HepG2 (cell line): Measurements from ENCODE around the gene RASSF4. TPM values are rescaled to one million over a fixed set of nuclear protein-coding genes. Genes with fewer than 3 reads are reported as not detected.

ENCODE experiments used
- ARID5B ChIP-seq: IDR thresholded peaks from 2 replicates; pipeline ENCODE4 v1.4.0; 2020; ENCODE audit warnings: mild to moderate bottlenecking, missing genetic modification reagents
- BCL6 ChIP-seq: IDR thresholded peaks from 2 replicates; pipeline ENCODE4 v1.6.1; 2016; ENCODE audit warnings: missing genetic modification reagents, missing compliant biosample characterization
- CHD2 ChIP-seq: IDR thresholded peaks from 2 replicates; pipeline ENCODE4 v1.6.1; 2011; ENCODE audit warnings: low read depth, low read length, improper control_type of control experiment
- IRF2 ChIP-seq: IDR thresholded peaks from 2 replicates; pipeline ENCODE4 v1.6.1; 2018; ENCODE audit warnings: missing genetic modification reagents, missing compliant biosample characterization
- JARID2 ChIP-seq: sonication (generic); formaldehyde crosslinking; IDR thresholded peaks from 2 replicates; pipeline ENCODE4 v1.8.1; 2023; ENCODE audit warnings: missing genetic modification reagents, inconsistent platforms; ENCODE audit not compliant: insufficient replicate concordance
- MED1 ChIP-seq: sonication (generic); formaldehyde crosslinking; IDR thresholded peaks from 2 replicates; pipeline ENCODE4 v1.4.0; 2020; ENCODE audit warnings: missing genetic modification reagents
- MTA1 ChIP-seq: sonication (generic); formaldehyde crosslinking; IDR thresholded peaks from 2 replicates; pipeline ENCODE4 v1.4.0; 2020; ENCODE audit warnings: missing genetic modification reagents, mild to moderate bottlenecking, borderline replicate concordance
- SATB2 ChIP-seq: sonication (generic); formaldehyde crosslinking; IDR thresholded peaks from 2 replicates; pipeline ENCODE4 v1.5.0; 2020; ENCODE audit warnings: missing genetic modification reagents
- SMAD3 ChIP-seq: sonication (generic); formaldehyde crosslinking; IDR thresholded peaks from 2 replicates; pipeline ENCODE4 v1.4.0; 2020; ENCODE audit warnings: missing genetic modification reagents
- ZFAT ChIP-seq: sonication (generic); formaldehyde crosslinking; conservative IDR thresholded peaks from 2 replicates; pipeline ENCODE4 v1.8.1; 2023; ENCODE audit warnings: missing genetic modification reagents, inconsistent platforms
- ZFX ChIP-seq: sonication (generic); formaldehyde crosslinking; IDR thresholded peaks from 2 replicates; pipeline ENCODE4 v1.4.0; 2020; ENCODE audit warnings: mild to moderate bottlenecking, low read depth, missing genetic modification reagents, moderate library complexity
- ZNF205 ChIP-seq: IDR thresholded peaks from 2 replicates; pipeline ENCODE4 v1.6.1; 2018; ENCODE audit warnings: missing biosample characterization, missing genetic modification reagents
- ZNF235 ChIP-seq: sonication (generic); formaldehyde crosslinking; IDR thresholded peaks from 2 replicates; pipeline ENCODE4 v1.8.1; 2023; ENCODE audit warnings: mild to moderate bottlenecking, missing genetic modification reagents, borderline replicate concordance
- ZNF274 ChIP-seq: sonication (generic); formaldehyde crosslinking; IDR thresholded peaks from 2 replicates; pipeline ENCODE4 v1.5.1; 2020; ENCODE audit warnings: mild to moderate bottlenecking, missing genetic modification reagents
- ZNF280B ChIP-seq: sonication (generic); formaldehyde crosslinking; IDR thresholded peaks from 2 replicates; pipeline ENCODE4 v1.5.0; 2020; ENCODE audit warnings: missing genetic modification reagents, mild to moderate bottlenecking, borderline replicate concordance
- ZNF292 ChIP-seq: sonication (generic); formaldehyde crosslinking; IDR thresholded peaks from 2 replicates; pipeline ENCODE4 v1.8.1; 2022; ENCODE audit warnings: mild to moderate bottlenecking, low read depth, missing genetic modification reagents, borderline replicate concordance
- ZNF644 ChIP-seq: IDR thresholded peaks from 2 replicates; pipeline ENCODE4 v1.6.1; 2016; ENCODE audit warnings: low read depth
- ZNF687 ChIP-seq: sonication (generic); formaldehyde crosslinking; IDR thresholded peaks from 2 replicates; pipeline ENCODE4 v1.5.1; 2020; ENCODE audit warnings: mild to moderate bottlenecking, missing genetic modification reagents, moderate library complexity
- polyA plus RNA-seq, 8 experiments: library from polyadenylated mRNA; depleted of rRNA in 3 of 8; stranded (reverse) in 7 of 8; unstranded in 1 of 8; fragments of >200 nt; fragmentation: Illumina TruSeq in 4 of 8; extraction: Trizol in 4 of 8; gene quantifications; 2 replicates each; pipeline versions ENCODE4 v1.2.1 to v1.2.3, GENCODE V29; 2011 to 2016; ENCODE audit warnings: low read depth in 4 of 8, missing spikeins in 1 of 8, mixed read lengths in 1 of 8; ENCODE audit not compliant: insufficient read depth in 1 of 8
- total RNA-seq, 5 experiments: library from RNA; depleted of rRNA; stranded (reverse); fragments of >200 nt; fragmentation: Illumina TruSeq; extraction: Trizol; gene quantifications; 2 replicates each; pipeline ENCODE4 v1.2.3, GENCODE V29; 2016; ENCODE audit warnings: low read depth in 1 of 5

Gene RASSF4
- total and polyA plus RNA-seq, 2 of the 13 experiments (the other 11 are each of a cell fraction or from before 2014, with no cell fraction given), result 34.0 to 51.7 TPM

GRCh38 chr10:44963772-44964633 is 4.4 kb downstream of the RASSF4 start (continued):
- no peak for TF ChIP-seq JARID2 (CRISPR knock-in tag)
- TF ChIP-seq IRF2 (CRISPR knock-in tag), result peak; percentile 64
- peak; percentile 70 for TF ChIP-seq ZFX (CRISPR knock-in tag)
- TF ChIP-seq ZNF235, result no peak
- peak; percentile 58; the same call in 1 of the 2 replicates for TF ChIP-seq MTA1 (CRISPR knock-in tag)
- peak; percentile 93 for TF ChIP-seq ZNF292
- TF ChIP-seq ZNF205 (CRISPR knock-in tag), result peak; percentile 98
- TF ChIP-seq ZNF644 (CRISPR knock-in tag), result peak; percentile 60; the same call in 1 of the 2 replicates
- no peak for TF ChIP-seq ZFAT (CRISPR knock-in tag)
- peak; percentile 57; the same call in 1 of the 2 replicates for TF ChIP-seq MED1 (CRISPR knock-in tag)
- TF ChIP-seq SATB2 (CRISPR knock-in tag), result no peak
- TF ChIP-seq ARID5B, result peak; percentile 44; the same call in 1 of the 2 replicates
- peak; percentile 86 for TF ChIP-seq ZNF687 (CRISPR knock-in tag)
- peak; percentile 72; the same call in 1 of the 2 replicates for TF ChIP-seq ZNF274
- 0 out of 2 replicates have a peak, but pooled peaks have one; percentile 32 for TF ChIP-seq ZNF280B (CRISPR knock-in tag)
- no peak for TF ChIP-seq SMAD3 (CRISPR knock-in tag)
- 0 out of 2 replicates have a peak, but pooled peaks have one; percentile 41 for TF ChIP-seq CHD2
- peak; percentile 64 for TF ChIP-seq BCL6 (CRISPR knock-in tag)
